ENCODE measurements around the gene RFX3.

DNA sequence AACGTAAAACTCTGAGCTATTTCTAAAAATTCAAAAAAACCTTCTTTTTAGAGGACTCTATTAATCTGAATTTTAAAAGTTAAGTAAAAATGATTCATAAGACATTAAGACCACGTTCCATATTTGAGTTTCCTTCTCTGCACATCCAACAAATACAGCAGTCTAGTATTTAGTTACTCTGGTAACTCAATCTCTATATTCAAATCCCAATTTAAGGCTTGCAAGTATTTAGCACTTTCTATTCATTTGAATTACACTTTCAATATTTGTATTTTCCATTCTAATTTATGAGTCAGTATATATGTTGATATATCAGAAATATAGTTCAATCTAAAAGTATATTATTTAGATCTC lies 17.7 kb downstream of the RFX3 start:
- TF ChIP-seq POLR2A (IDR thresholded peaks at IDR 0.05) = no peak
- TF ChIP-seq, protein P1, sequence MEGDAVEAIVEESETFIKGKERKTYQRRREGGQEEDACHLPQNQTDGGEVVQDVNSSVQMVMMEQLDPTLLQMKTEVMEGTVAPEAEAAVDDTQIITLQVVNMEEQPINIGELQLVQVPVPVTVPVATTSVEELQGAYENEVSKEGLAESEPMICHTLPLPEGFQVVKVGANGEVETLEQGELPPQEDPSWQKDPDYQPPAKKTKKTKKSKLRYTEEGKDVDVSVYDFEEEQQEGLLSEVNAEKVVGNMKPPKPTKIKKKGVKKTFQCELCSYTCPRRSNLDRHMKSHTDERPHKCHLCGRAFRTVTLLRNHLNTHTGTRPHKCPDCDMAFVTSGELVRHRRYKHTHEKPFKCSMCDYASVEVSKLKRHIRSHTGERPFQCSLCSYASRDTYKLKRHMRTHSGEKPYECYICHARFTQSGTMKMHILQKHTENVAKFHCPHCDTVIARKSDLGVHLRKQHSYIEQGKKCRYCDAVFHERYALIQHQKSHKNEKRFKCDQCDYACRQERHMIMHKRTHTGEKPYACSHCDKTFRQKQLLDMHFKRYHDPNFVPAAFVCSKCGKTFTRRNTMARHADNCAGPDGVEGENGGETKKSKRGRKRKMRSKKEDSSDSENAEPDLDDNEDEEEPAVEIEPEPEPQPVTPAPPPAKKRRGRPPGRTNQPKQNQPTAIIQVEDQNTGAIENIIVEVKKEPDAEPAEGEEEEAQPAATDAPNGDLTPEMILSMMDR (IDR thresholded peaks at IDR 0.05) = no peak
- no peak for TF ChIP-seq EP300 (IDR thresholded peaks at IDR 0.05)
- TF ChIP-seq POLR2AphosphoS5 (IDR thresholded peaks at IDR 0.05) = no peak
